H1 (cell line): Measurements from ENCODE around the gene VIPR2. TPM values are rescaled to one million over a fixed set of nuclear protein-coding genes. Genes with fewer than 3 reads are reported as not detected.

ENCODE experiments used
- CTBP2 ChIP-seq: IDR thresholded peaks from 2 replicates; pipeline ENCODE4 v1.7.0; 2011; ENCODE audit warnings: borderline replicate concordance, mild to moderate bottlenecking, moderate library complexity, mixed read lengths, low read length; ENCODE audit not compliant: insufficient read depth, insufficient read length
- EP300 ChIP-seq, 2 experiments: IDR thresholded peaks; 1 replicate in 1 of 2; 2 replicates in 1 of 2; pipeline ENCODE4 v1.6.1; 2011 to 2012; ENCODE audit warnings: low read depth in 2 of 2, low read length in 2 of 2, mild to moderate bottlenecking in 2 of 2, borderline replicate concordance in 1 of 2, inconsistent platforms in 1 of 2, moderate library complexity in 1 of 2
- GTF2F1 ChIP-seq: IDR thresholded peaks from 2 replicates; pipeline ENCODE4 v1.6.1; 2012; ENCODE audit warnings: low read depth, low read length, improper control_type of control experiment, borderline replicate concordance
- KDM1A ChIP-seq: fragments of 200-600, 300-600 bp; sonication (generic); IDR thresholded peaks from 2 replicates; pipeline ENCODE4 v1.7.1; 2016; ENCODE audit warnings: mild to moderate bottlenecking, low read length, borderline replicate concordance
- KDM4A ChIP-seq: IDR thresholded peaks from one replicate; pipeline ENCODE4 v1.7.1; 2012; ENCODE audit warnings: low read depth, mild to moderate bottlenecking, moderate library complexity, low read length, inconsistent platforms; ENCODE audit not compliant: severe bottlenecking
- PHF8 ChIP-seq: fragments of 200-600 bp; sonication (generic); conservative IDR thresholded peaks from 2 replicates; pipeline ENCODE4 v1.7.1; 2012; ENCODE audit warnings: low read depth, mild to moderate bottlenecking, inconsistent platforms, low read length, moderate library complexity
- RAD21 ChIP-seq, 2 experiments: IDR thresholded peaks in 1 of 2; conservative IDR thresholded peaks in 1 of 2; 2 replicates each; pipeline ENCODE4 v1.6.1; 2011; ENCODE audit warnings: low read depth in 2 of 2, low read length in 2 of 2, improper control_type of control experiment in 1 of 2, inconsistent platforms in 1 of 2, mild to moderate bottlenecking in 1 of 2, moderate library complexity in 1 of 2
- TAF1 ChIP-seq: IDR thresholded peaks from 2 replicates; pipeline ENCODE4 v1.6.1; 2011; ENCODE audit warnings: mild to moderate bottlenecking, low read depth, low read length
- USF2 ChIP-seq: IDR thresholded peaks from 2 replicates; pipeline ENCODE4 v1.6.1; 2011; ENCODE audit warnings: low read length, improper control_type of control experiment
- polyA plus RNA-seq, 7 experiments: library from polyadenylated mRNA; depleted of rRNA in 3 of 7; stranded (reverse) in 5 of 7; unstranded in 2 of 7; fragments of >200 nt in 5 of 7; fragments of 200-250 nt in 2 of 7; gene quantifications; 1 replicate in 5 of 7; 2 replicates in 1 of 7; 4 replicates in 1 of 7; pipeline versions ENCODE4 v1.2.1 to v1.2.3, GENCODE V29; 2011 to 2013; ENCODE audit warnings: missing spikeins in 2 of 7, mixed read lengths in 2 of 7
- total RNA-seq: library from RNA; stranded (reverse); fragmentation: NEBNext Ultra II Directional; extraction: Animal tissue kit (Norgen Biotek cat#: 25700); gene quantifications from 2 replicates; pipeline ENCODE4 v1.2.1, GENCODE V29; 2021

VIPR2 gene
- total and polyA plus RNA-seq, 2 of the 8 experiments (the other 6 are each of a cell fraction or from before 2014, with no cell fraction given): 2.4 to 6.3 TPM

GRCh38 chr7:159023746-159024145 is 120.9 kb downstream of the VIPR2 start (continued):
- TF ChIP-seq EP300 (IDR thresholded peaks at IDR 0.05; ENCODE audit: borderline replicate concordance in 1 of 2, low read depth in 2 of 2, low read length in 2 of 2) (no peak), GTF2F1 (no peak), KDM4A (no peak), USF2 (no peak), KDM1A (no peak), TAF1 (no peak), CTBP2 (no peak), RAD21 (IDR thresholded peaks at IDR 0.05 in 1 of 2, conservative IDR thresholded peaks at IDR 0.05 in 1 of 2; ENCODE audit: low read depth in 2 of 2, low read length in 2 of 2) (no peak), PHF8 (no peak)
- TF ChIP-seq, all 59 proteins: peak for 0
